Measurements from ENCODE around the gene MYO18B.
A peak's percentile ranks its signal among the peaks of the same experiment; 100 is the strongest.

The MYO18B gene

DNA sequence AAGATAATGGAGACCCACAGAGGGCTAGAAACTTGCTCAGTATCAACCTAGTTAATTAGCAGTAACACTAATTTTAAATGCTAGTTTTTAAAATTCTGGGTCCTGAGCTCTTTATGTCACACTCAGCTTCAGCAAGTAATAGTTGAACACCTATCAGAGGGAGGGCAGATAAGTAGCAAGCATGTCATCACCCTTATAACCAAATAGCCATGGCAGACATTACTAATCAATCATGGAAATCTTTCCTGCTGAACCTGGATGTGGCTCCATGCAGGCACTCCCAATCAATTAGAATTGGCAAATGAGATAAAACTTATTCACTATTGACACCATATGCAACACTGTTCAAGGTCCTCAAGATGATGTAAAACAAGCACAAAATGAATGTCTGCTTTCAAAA is 315.7 kb downstream of the MYO18B start:
- no peak for DNase-seq

DNA sequence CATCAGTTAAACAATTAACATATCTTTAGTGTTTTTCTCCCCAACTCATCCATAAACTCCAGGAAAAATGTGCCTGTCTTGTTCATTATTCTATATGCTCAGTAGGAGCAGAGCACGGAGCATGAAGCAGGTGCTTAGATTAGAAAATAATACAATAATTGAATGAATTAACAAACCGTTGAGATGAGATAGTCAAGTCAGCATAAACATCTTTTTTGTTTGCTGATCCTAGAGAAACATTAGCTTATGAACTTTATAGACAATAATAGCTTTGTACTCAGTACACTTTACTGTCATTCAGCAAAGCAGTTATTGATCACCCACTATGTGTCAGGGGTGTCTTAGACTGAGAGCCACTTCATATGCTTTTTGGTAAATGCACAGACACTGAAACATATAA is 322.1 kb downstream of the MYO18B start:
- no peak for DNase-seq

- no peak for DNase-seq
Observed at GRCh38 chr22:26065847-26066246, 323.9 kb downstream of the MYO18B start.

GRCh38 chr22:26066534-26066933 is 324.5 kb downstream of the MYO18B start:
- no peak for DNase-seq

DNA sequence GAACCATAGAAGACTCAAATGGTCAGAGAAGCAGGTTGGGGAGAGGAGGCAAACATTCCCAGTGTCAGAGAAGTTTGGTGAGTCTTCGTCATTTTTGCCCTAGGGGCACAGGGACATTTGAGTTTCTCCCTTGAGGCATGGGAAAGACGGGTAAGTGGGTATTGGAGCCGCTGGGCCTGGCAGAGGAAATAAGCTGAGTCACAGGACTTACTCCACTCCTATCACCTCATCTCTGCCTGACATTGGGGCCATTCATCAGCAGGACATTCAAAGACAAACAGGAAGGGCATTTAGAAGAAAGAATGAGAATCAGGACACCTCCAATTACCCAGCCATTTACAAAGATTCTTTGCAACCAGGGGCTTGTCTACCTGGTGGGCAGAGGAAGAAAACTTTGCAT is 326.6 kb downstream of the MYO18B start:
- no peak for DNase-seq

DNA sequence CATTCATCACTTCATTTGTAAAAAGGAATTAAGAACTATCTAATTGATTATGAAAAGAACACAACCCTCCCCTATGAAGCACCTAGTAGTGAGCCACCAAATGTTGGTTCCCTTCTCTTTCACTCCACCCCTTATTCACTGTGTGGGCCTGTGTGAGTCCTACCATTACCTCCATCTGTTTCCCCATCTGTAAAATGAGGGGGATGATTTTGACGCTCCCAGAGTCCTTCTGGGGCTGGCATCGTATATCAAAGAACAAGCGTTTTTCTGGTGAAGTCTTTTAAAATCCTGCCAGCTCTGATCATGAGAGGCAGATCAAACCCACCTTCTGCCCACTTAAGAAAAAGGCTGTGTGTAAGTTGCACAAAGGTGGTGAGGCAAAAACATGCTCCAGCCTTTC is 330.6 kb downstream of the MYO18B start:
- DNase-seq, result no peak

DNA sequence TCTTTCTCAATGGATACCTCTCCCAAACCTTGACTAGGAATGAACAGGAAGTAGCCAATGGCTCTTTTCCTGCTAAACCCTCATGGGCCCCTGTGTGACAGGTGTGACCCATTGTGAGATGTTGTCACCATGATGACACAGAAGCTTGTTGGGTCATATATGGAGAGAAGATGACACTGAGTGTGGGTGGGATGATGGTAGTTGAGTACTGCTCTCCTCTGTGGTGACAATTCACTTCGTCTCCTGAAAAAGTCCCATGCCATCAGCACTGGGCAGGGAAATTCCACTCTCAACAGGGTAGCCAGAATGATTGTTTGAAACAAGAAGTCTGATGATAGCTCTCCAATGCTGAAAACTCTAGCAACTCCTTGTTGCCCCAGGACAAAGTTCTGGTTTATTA is 333.3 kb downstream of the MYO18B start:
- no peak for DNase-seq

DNA sequence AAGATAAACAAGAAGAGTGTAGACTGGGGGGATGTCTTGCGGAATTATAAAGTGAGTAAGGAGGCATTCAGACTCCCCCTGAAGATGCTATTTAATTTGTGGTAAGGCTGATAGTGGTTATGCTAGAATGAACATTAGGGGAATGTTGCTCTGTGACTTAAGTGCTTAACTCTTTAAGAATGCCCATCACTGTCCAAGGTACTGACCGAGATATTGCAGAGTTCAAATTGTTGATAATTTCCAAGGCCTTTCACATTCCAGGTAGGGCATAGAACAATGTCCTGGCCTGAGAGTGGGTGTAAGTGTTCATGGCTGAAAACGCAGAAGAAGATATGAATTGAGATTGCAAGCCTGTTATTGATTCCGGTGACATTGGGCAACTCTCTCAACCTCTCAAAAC is 337.0 kb downstream of the MYO18B start:
- peak; percentile 1 to 19 for DNase-seq

Data from Kasumi-1 (cell line).